IMR-90 (cell line): Measurements from ENCODE around the gene PAAF1. TPM values are rescaled to one million over a fixed set of nuclear protein-coding genes. Genes with fewer than 3 reads are reported as not detected.

ENCODE experiments used
- ATAC-seq: fragments of 200-7000 bp; cut with Tn5 transposase; 2 replicates; pipeline ENCODE4 v1.9.1; 2020; ENCODE audit warnings: low read depth, mild to moderate bottlenecking, moderate library complexity
- BruUV-seq: library from RNA; stranded (reverse); fragments of 400-500 nt; replicated peaks from 2 replicates; lab custom pipeline; 2021; lab: Mats Ljungman, UMichigan
- CTCF ChIA-PET: fragments of 300-600 bp; formaldehyde crosslinking; extraction: SDS; loops from one replicate; lab custom pipeline; 2021; ENCODE audit warnings: antibody characterized with exemption; lab: Yijun Ruan, JAX
- POLR2A ChIA-PET: fragments of 300-600 bp; sonication (Branson Sonifier 250); formaldehyde crosslinking; loops from one replicate; lab custom pipeline; 2022; ENCODE audit warnings: antibody characterized with exemption; ENCODE audit not compliant: unreplicated experiment; lab: Charles Lee
- DNase-seq: peaks from one replicate; pipeline ENCODE4 v3.0.0; 2013
- H2AFZ ChIP-seq: replicated peaks from 2 replicates; pipeline ENCODE3; 2013; ENCODE audit warnings: low read length, mild to moderate bottlenecking; ENCODE audit not compliant: poor library complexity
- H2AK5ac ChIP-seq: 2 replicates; pipeline ENCODE4 v1.6.1; 2013; ENCODE audit warnings: low read depth, low read length, inconsistent platforms
- H2AK9ac ChIP-seq: replicated peaks from 2 replicates; pipeline ENCODE3; 2013; ENCODE audit warnings: mild to moderate bottlenecking, low read depth, low read length, moderate library complexity; ENCODE audit not compliant: poor library complexity
- H2BK120ac ChIP-seq: 2 replicates; pipeline ENCODE4 v1.6.1; 2013; ENCODE audit warnings: low read depth, low read length, inconsistent platforms
- H2BK15ac ChIP-seq: 3 replicates; pipeline ENCODE4 v1.6.1; 2013; ENCODE audit warnings: low read depth, low read length, inconsistent platforms
- H2BK20ac ChIP-seq: 2 replicates; pipeline ENCODE4 v1.6.1; 2013; ENCODE audit warnings: low read depth, mild to moderate bottlenecking, inconsistent platforms, low read length, moderate library complexity
- H2BK5ac ChIP-seq: 2 replicates; pipeline ENCODE4 v1.6.1; 2013; ENCODE audit warnings: mild to moderate bottlenecking, low read depth, low read length, inconsistent platforms; ENCODE audit not compliant: poor library complexity, severe bottlenecking
- H3K14ac ChIP-seq: replicated peaks from 2 replicates; pipeline ENCODE4 v1.6.1; 2013; ENCODE audit warnings: low read depth, low read length, inconsistent platforms
- H3K18ac ChIP-seq: 2 replicates; pipeline ENCODE4 v1.6.1; 2013; ENCODE audit warnings: low read depth, low read length, control low read depth
- H3K23ac ChIP-seq: 2 replicates; pipeline ENCODE4 v1.6.1; 2013; ENCODE audit warnings: low read depth, low read length, inconsistent platforms
- H3K27ac ChIP-seq: 2 replicates; pipeline ENCODE4 v1.5.1; 2013; ENCODE audit warnings: mild to moderate bottlenecking, control low read depth, low read length; ENCODE audit not compliant: insufficient read depth
- H3K27me3 ChIP-seq: 2 replicates; pipeline ENCODE4 v1.6.1; 2013; ENCODE audit warnings: low read length; ENCODE audit not compliant: control insufficient read depth, insufficient read depth
- H3K36me3 ChIP-seq: 2 replicates; pipeline ENCODE4 v1.6.1; 2013; ENCODE audit warnings: low read length, mixed read lengths; ENCODE audit not compliant: control insufficient read depth, insufficient read depth
- H3K4ac ChIP-seq: 2 replicates; pipeline ENCODE4 v1.6.1; 2013; ENCODE audit warnings: low read depth, low read length, inconsistent platforms
- H3K4me1 ChIP-seq: 2 replicates; pipeline ENCODE4 v1.6.1; 2013; ENCODE audit warnings: low read length, mixed read lengths; ENCODE audit not compliant: control insufficient read depth, insufficient read depth
- H3K4me2 ChIP-seq: 2 replicates; pipeline ENCODE4 v1.6.1; 2013; ENCODE audit warnings: low read depth, mild to moderate bottlenecking, control low read depth, low read length, moderate library complexity
- H3K4me3 ChIP-seq: 2 replicates; pipeline ENCODE4 v1.5.1; 2013; ENCODE audit warnings: low read depth, mild to moderate bottlenecking, control low read depth, low read length, moderate library complexity; ENCODE audit not compliant: insufficient read depth
- H3K56ac ChIP-seq: 2 replicates; pipeline ENCODE4 v1.6.1; 2013; ENCODE audit warnings: low read length, inconsistent platforms; ENCODE audit not compliant: insufficient read depth; ENCODE audit errors: extremely low read depth
- H3K79me1 ChIP-seq, 2 experiments: 2 replicates each; pipeline ENCODE4 v1.6.1; 2013; ENCODE audit warnings: low read length in 2 of 2, inconsistent platforms in 1 of 2, low read depth in 1 of 2
- H3K9ac ChIP-seq: 2 replicates; pipeline ENCODE4 v1.6.1; 2013; ENCODE audit warnings: low read depth, low read length, control low read depth
- H3K9me1 ChIP-seq: 2 replicates; pipeline ENCODE4 v1.6.1; 2013; ENCODE audit warnings: low read length, inconsistent platforms; ENCODE audit not compliant: insufficient read depth
- H3K9me3 ChIP-seq: 2 replicates; pipeline ENCODE4 v1.6.1; 2013; ENCODE audit warnings: low read length; ENCODE audit not compliant: control insufficient read depth, insufficient read depth
- H4K20me1 ChIP-seq: 2 replicates; pipeline ENCODE4 v1.6.1; 2013; ENCODE audit warnings: low read length, inconsistent platforms; ENCODE audit not compliant: insufficient read depth
- H4K5ac ChIP-seq: 2 replicates; pipeline ENCODE4 v1.6.1; 2013; ENCODE audit warnings: mild to moderate bottlenecking, low read depth, low read length, control low read depth
- H4K8ac ChIP-seq, 2 experiments: 2 replicates each; pipeline ENCODE4 v1.6.1; 2013; ENCODE audit warnings: low read depth in 2 of 2, low read length in 2 of 2, control low read depth in 1 of 2, inconsistent platforms in 1 of 2
- H4K91ac ChIP-seq: 2 replicates; pipeline ENCODE4 v1.6.1; 2013; ENCODE audit warnings: low read depth, low read length, inconsistent platforms; ENCODE audit not compliant: insufficient read depth
- BHLHE40 ChIP-seq: fragments of 150-350 bp; IDR thresholded peaks from 2 replicates; pipeline ENCODE4 v1.6.1; 2016; ENCODE audit warnings: mild to moderate bottlenecking, low read depth, low read length
- CEBPB ChIP-seq: IDR thresholded peaks from 2 replicates; pipeline ENCODE4 v1.6.1; 2012; ENCODE audit warnings: low read depth, low read length, improper control_type of control experiment
- CHD1 ChIP-seq: IDR thresholded peaks from 2 replicates; pipeline ENCODE4 v1.6.1; 2012; ENCODE audit warnings: low read depth, low read length, improper control_type of control experiment
- FOS ChIP-seq: fragments of 150-350 bp; IDR thresholded peaks from 2 replicates; pipeline ENCODE4 v1.6.1; 2016; ENCODE audit warnings: low read depth, low read length
- MAFK ChIP-seq: IDR thresholded peaks from 2 replicates; pipeline ENCODE4 v1.6.1; 2012; ENCODE audit warnings: low read depth, low read length, improper control_type of control experiment
- MAZ ChIP-seq: IDR thresholded peaks from 2 replicates; pipeline ENCODE4 v1.6.1; 2012; ENCODE audit warnings: low read depth, mild to moderate bottlenecking, low read length, improper control_type of control experiment, moderate library complexity, borderline replicate concordance
- MXI1 ChIP-seq: IDR thresholded peaks from 2 replicates; pipeline ENCODE4 v1.6.1; 2012; ENCODE audit warnings: low read depth, mild to moderate bottlenecking, low read length, moderate library complexity, borderline replicate concordance
- NFE2L2 ChIP-seq: fragments of 150-350 bp; IDR thresholded peaks from 2 replicates; pipeline ENCODE4 v1.6.1; 2016; ENCODE audit warnings: low read depth, mild to moderate bottlenecking, low read length
- POLR2A ChIP-seq: IDR thresholded peaks from 2 replicates; pipeline ENCODE4 v1.6.1; 2012; ENCODE audit warnings: mild to moderate bottlenecking, low read depth, low read length
- RAD21 ChIP-seq: IDR thresholded peaks from 2 replicates; pipeline ENCODE4 v1.6.1; 2012; ENCODE audit warnings: low read length, improper control_type of control experiment
- RCOR1 ChIP-seq: IDR thresholded peaks from 2 replicates; pipeline ENCODE4 v1.6.1; 2012; ENCODE audit warnings: mild to moderate bottlenecking, low read length, improper control_type of control experiment; ENCODE audit not compliant: insufficient replicate concordance
- RFX5 ChIP-seq: IDR thresholded peaks from 2 replicates; pipeline ENCODE4 v1.8.0; 2012; ENCODE audit warnings: low read depth, mild to moderate bottlenecking, low read length, moderate library complexity
- SMC3 ChIP-seq: fragments of 150-350 bp; IDR thresholded peaks from 2 replicates; pipeline ENCODE4 v1.6.1; 2016; ENCODE audit warnings: low read depth, mild to moderate bottlenecking, antibody characterized with exemption, low read length, moderate library complexity
- WGBS, 2 experiments: methylation state at CpG; one replicate each; pipeline versions ENCODE4 v1.1.5 to v1.1.7; 2013; ENCODE audit warnings: missing lambda C conversion rate in 2 of 2; ENCODE audit not compliant: insufficient read length in 1 of 2; ENCODE audit errors: extremely low coverage in 2 of 2; 5-methylcytosine and 5-hydroxymethylcytosine counted together
- dilution Hi-C: fragments of 300-500 bp; cut with HindIII; formaldehyde crosslinking; loops from one replicate; pipeline ENCODE4 v1.14.3; 2018; ENCODE audit warnings: low sequenced_read_pairs; ENCODE audit not compliant: unreplicated experiment
- in situ Hi-C: fragments of 300-500 bp; cut with MboI; formaldehyde crosslinking; loops from 3 replicates; pipeline ENCODE4 v1.14.3; 2019; ENCODE audit warnings: low sequenced_read_pairs, inconsistent platforms, mixed read lengths
- intact Hi-C: fragments of 100-400 bp; cut with micrococcal nuclease; formaldehyde crosslinking; loops from 2 replicates; pipeline ENCODE4 v1.10.0; 2022
- polyA plus RNA-seq, 3 experiments: library from polyadenylated mRNA; depleted of rRNA; stranded (reverse); fragments of >200 nt; gene quantifications; 2 replicates each; pipeline ENCODE4 v1.2.3, GENCODE V29; 2012; ENCODE audit warnings: low replicate concordance in 1 of 3
- total RNA-seq: library from RNA; depleted of rRNA; stranded (reverse); fragments of >200 nt; gene quantifications from 2 replicates; pipeline ENCODE4 v1.2.3, GENCODE V29; 2012
- TF ChIP-seq, protein P1 (sequence below): fragments of 150-350 bp; IDR thresholded peaks from 2 replicates; pipeline ENCODE4 v1.6.1; 2017; ENCODE audit warnings: mild to moderate bottlenecking, antibody characterized with exemption, low read length, low read depth
- TF ChIP-seq, protein P2 (sequence below): conservative IDR thresholded peaks from 2 replicates; pipeline ENCODE4 v1.5.1; 2012; ENCODE audit warnings: mild to moderate bottlenecking, low read depth, low read length, improper control_type of control experiment
- TF ChIP-seq, protein P3 (sequence below): fragments of 150-350 bp; IDR thresholded peaks from 2 replicates; pipeline ENCODE4 v1.6.1; 2016; ENCODE audit warnings: low read depth, mild to moderate bottlenecking, low read length, moderate library complexity, borderline replicate concordance

PAAF1 gene
- total and polyA plus RNA-seq, 2 of the 4 experiments (the other 2 are of a cell fraction) = 15.1 to 16.4 TPM

DNA sequence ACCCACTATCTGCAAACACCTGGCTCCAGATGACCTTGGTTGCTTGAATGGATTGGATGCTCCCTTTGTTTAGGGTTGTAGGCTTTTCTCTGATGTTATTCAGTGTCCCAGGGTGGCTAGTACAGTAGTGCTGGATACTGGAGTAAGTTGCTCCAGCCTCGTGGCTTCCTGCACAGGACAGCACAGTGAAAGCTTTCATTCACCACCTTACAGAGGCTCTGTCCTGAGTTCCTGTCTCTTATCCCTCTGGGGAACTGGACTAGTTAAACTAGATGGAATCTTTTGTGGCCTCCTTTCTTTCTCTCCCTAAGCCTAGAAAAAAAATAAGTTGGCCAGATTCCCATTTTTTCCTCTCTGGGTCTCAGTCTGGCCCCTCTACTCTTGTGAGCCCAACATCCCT lies 46.5 kb upstream of the PAAF1 start:
- no peak overlapping the region for H2BK15ac ChIP-seq
- no CpG with 5 or more reads among the region's 1 CpG for WGBS, 2 experiments
- H4K20me1 ChIP-seq = no peaks in the 10 kb centered on the region
- DNase-seq (no peak), ATAC-seq (no peak)
- no peak overlapping the region for H4K91ac ChIP-seq
- ChIA-PET POLR2A (no interaction called here), CTCF (no interaction called here)
- H3K4me1 ChIP-seq = no peaks in the 10 kb centered on the region
- H3K4me2 ChIP-seq = no peak overlapping the region
- BruUV-seq = no TSS peak
- no peak overlapping the region for H2BK120ac ChIP-seq
- H3K9me1 ChIP-seq = no peaks in the 10 kb centered on the region
- no peak overlapping the region for H4K8ac ChIP-seq
- H2AK5ac ChIP-seq = no peak overlapping the region
- H3K23ac ChIP-seq = no peak overlapping the region
- no peaks in the 10 kb centered on the region for H3K79me1 ChIP-seq
- no peak overlapping the region for H3K9ac ChIP-seq
- in situ Hi-C loops = no loop called here
- no peak overlapping the region for H3K56ac ChIP-seq
- no peak overlapping the region for H3K18ac ChIP-seq
- H3K14ac ChIP-seq = no peak overlapping the region
- no peaks in the 10 kb centered on the region for H3K9me3 ChIP-seq
- dilution Hi-C loops = no loop called here
- H3K4ac ChIP-seq = no peak overlapping the region
- TF ChIP-seq POLR2A = no peak
- TF ChIP-seq, protein P1, sequence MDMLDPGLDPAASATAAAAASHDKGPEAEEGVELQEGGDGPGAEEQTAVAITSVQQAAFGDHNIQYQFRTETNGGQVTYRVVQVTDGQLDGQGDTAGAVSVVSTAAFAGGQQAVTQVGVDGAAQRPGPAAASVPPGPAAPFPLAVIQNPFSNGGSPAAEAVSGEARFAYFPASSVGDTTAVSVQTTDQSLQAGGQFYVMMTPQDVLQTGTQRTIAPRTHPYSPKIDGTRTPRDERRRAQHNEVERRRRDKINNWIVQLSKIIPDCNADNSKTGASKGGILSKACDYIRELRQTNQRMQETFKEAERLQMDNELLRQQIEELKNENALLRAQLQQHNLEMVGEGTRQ = no peak
- TF ChIP-seq, protein P2, sequence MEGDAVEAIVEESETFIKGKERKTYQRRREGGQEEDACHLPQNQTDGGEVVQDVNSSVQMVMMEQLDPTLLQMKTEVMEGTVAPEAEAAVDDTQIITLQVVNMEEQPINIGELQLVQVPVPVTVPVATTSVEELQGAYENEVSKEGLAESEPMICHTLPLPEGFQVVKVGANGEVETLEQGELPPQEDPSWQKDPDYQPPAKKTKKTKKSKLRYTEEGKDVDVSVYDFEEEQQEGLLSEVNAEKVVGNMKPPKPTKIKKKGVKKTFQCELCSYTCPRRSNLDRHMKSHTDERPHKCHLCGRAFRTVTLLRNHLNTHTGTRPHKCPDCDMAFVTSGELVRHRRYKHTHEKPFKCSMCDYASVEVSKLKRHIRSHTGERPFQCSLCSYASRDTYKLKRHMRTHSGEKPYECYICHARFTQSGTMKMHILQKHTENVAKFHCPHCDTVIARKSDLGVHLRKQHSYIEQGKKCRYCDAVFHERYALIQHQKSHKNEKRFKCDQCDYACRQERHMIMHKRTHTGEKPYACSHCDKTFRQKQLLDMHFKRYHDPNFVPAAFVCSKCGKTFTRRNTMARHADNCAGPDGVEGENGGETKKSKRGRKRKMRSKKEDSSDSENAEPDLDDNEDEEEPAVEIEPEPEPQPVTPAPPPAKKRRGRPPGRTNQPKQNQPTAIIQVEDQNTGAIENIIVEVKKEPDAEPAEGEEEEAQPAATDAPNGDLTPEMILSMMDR = no peak
- TF ChIP-seq NFE2L2 = no peak
- no peak for TF ChIP-seq MXI1
- no peak for TF ChIP-seq RFX5
- TF ChIP-seq CEBPB = no peak
- TF ChIP-seq RAD21 = no peak
- TF ChIP-seq BHLHE40 = no peak
- no peak for TF ChIP-seq CHD1
- TF ChIP-seq FOS = no peak
- TF ChIP-seq, protein P3, sequence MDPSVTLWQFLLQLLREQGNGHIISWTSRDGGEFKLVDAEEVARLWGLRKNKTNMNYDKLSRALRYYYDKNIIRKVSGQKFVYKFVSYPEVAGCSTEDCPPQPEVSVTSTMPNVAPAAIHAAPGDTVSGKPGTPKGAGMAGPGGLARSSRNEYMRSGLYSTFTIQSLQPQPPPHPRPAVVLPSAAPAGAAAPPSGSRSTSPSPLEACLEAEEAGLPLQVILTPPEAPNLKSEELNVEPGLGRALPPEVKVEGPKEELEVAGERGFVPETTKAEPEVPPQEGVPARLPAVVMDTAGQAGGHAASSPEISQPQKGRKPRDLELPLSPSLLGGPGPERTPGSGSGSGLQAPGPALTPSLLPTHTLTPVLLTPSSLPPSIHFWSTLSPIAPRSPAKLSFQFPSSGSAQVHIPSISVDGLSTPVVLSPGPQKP = no peak
- TF ChIP-seq SMC3 = no peak
- no peak for TF ChIP-seq MAFK
- TF ChIP-seq RCOR1 = no peak
- TF ChIP-seq MAZ = no peak
- H2BK5ac ChIP-seq = no peak overlapping the region
- H4K5ac ChIP-seq = no peak overlapping the region
- no peak overlapping the region for H3K27ac ChIP-seq
- no peaks in the 10 kb centered on the region; the same call in none of the 2 replicates for H3K36me3 ChIP-seq
- no peaks in the 10 kb centered on the region for H3K27me3 ChIP-seq
- no peak overlapping the region for H3K4me3 ChIP-seq
- intact Hi-C loops = no loop called here
- no peak overlapping the region for H2AK9ac ChIP-seq
- H2BK20ac ChIP-seq = no peak overlapping the region
- no peak overlapping the region for H2AFZ ChIP-seq
